HL-60 (cell line): ENCODE results near the gene PCSK9.

Source experiments
- POLR2AphosphoS5 ChIP-seq: IDR thresholded peaks from 2 replicates; pipeline ENCODE4 v1.6.1; 2012; ENCODE audit warnings: low read depth
- SPI1 ChIP-seq: IDR thresholded peaks from 2 replicates; pipeline ENCODE4 v1.6.1; 2012; ENCODE audit warnings: low read depth, mild to moderate bottlenecking, borderline replicate concordance
- TF ChIP-seq, protein P1 (sequence below): IDR thresholded peaks from one replicate; pipeline ENCODE4 v1.5.1; 2011; ENCODE audit warnings: low read length, control low read depth, inconsistent platforms; ENCODE audit not compliant: insufficient read depth

DNA sequence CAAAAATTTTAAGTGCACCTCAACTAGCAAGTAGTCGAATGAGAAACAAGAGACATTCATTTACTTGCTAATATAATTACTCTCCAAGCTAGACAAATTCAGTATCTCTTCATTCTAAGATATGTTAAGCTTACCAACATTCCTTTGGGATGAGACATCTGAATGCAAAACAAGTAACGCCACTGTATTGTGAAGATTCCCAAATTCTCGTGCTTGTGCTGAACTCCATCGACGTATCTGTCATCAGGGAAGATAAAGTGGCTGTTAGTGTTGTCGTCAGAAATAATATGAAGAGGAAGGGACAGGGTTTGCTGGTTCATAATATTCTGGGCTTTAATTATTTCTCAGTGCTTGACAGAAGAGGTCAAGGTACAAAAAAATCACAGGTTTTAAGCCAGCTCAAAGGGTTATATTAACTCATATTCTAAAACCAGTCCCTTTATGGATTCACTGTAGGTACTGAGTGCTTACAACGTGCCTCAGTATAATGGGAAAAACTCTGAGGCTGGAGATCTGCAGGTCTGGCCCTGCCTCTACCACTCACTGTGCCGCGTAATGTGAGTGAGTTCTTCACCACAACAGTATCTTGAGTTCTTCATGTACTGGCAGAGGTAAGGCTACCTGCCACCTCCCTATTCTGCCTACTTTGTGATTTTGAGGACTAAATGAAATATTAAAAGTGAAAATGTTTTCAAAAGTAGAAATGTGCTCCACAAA is 42.0 kb downstream of the PCSK9 start:
- TF ChIP-seq POLR2AphosphoS5 (no peak), SPI1 (no peak)
- TF ChIP-seq, protein P1, sequence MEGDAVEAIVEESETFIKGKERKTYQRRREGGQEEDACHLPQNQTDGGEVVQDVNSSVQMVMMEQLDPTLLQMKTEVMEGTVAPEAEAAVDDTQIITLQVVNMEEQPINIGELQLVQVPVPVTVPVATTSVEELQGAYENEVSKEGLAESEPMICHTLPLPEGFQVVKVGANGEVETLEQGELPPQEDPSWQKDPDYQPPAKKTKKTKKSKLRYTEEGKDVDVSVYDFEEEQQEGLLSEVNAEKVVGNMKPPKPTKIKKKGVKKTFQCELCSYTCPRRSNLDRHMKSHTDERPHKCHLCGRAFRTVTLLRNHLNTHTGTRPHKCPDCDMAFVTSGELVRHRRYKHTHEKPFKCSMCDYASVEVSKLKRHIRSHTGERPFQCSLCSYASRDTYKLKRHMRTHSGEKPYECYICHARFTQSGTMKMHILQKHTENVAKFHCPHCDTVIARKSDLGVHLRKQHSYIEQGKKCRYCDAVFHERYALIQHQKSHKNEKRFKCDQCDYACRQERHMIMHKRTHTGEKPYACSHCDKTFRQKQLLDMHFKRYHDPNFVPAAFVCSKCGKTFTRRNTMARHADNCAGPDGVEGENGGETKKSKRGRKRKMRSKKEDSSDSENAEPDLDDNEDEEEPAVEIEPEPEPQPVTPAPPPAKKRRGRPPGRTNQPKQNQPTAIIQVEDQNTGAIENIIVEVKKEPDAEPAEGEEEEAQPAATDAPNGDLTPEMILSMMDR, result no peak
